GM19463 (cell line): ENCODE data around the gene SLC38A2.

ENCODE experiments used
- ATAC-seq: cut with Tn5 transposase; IDR thresholded peaks from one replicate; pipeline ENCODE4 v1.9.1; 2021; ENCODE audit warnings: mild to moderate bottlenecking, moderate library complexity; ENCODE audit not compliant: unreplicated experiment

The SLC38A2 gene

GRCh38 chr12:46362895-46363581, 9.5 kb downstream of the SLC38A2 start:
- no peak for ATAC-seq

- ATAC-seq: no peak
Measured at GRCh38 chr12:46361667-46362034, 10.9 kb downstream of the SLC38A2 start.

- ATAC-seq: peak; percentile 72
Measured at GRCh38 chr12:46360908-46361666, 11.5 kb downstream of the SLC38A2 start.

GRCh38 chr12:46360370-46360769, 12.2 kb downstream of the SLC38A2 start:
- no peak for ATAC-seq

DNA sequence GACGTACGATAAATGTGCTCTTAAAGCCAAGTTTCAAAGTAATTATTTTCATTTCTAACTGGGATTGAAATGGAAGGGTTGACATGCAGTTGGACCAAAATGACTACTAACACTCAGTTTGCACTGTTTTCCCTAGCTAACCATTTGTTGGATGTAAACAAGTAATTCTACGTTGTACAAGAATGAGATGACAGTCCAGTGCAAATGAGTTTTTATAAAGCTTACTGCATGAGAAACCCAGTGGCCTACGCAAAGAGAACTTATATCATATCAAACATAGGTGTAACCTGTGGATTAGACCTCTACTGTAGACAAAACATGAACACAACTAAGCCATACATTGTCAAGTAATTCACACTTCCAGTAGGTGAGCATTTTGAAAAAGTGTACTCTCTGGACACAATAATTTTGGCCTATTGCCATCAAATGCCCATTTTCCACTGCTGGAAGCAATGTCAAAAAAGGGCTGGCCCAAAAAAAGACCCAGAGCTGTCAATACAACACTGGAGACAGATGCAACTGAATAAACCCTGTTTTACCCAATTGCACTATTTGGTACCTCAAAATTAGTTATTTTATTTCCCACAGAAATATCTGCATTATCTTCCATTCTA, 12.8 kb downstream of the SLC38A2 start:
- ATAC-seq: no peak

- ATAC-seq: no peak
Measured at GRCh38 chr12:46358791-46359666, 13.5 kb downstream of the SLC38A2 start.

DNA sequence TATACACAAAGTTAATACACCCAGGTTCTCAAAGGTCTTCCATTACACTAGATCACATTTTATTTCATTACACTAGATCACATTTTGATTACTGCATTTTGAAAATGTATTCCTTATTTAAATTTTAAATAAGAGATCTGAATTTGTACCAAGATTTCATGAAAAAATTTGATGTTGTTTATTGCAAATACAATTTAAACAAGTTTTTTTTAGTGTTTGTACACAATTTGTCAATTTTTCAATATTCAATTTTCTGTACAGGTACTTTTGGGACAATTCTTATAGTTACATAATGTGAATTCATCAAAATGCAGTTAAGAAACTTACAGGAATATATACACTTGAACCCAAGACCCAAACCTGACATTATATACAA, 14.3 kb downstream of the SLC38A2 start:
- no peak for ATAC-seq

- ATAC-seq: no peak
Measured at GRCh38 chr12:46357438-46358324, 14.9 kb downstream of the SLC38A2 start.

DNA sequence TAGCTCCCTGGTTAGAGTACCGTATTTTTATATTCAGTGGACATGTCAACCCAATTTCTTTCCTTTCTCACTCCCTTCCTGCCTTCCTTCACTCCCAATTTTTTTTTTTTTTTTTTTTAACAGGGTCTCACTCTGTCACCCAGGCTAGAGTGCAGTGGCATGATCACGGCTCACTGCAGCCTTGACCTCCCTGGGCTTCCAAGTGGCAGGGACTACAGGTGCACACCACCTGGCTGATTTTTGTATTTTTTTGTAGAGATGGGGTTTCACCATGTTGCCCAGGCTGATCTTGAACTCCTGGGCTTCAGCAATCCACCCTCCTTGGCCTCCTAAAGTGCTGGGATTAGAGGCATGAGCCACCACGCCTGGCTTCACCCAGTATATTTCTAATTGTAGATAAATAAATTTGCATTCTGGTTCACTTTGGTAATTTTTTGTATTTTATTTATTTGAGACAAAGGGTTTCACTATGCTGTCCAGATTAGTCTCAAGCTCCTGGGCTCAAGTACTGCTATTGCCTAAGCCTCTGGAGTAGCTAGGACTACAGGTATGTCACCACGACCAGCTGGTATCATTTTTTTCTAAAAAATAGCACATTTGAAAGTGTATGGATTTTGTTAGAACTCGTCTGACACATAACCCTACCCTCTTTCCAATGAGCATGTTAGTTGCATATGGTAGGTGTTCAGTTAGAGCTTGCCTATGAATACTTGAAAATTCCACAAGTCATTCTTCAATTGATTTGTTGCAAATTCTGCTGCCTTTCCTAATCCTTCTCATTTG, 15.7 kb downstream of the SLC38A2 start:
- ATAC-seq: no peak

DNA sequence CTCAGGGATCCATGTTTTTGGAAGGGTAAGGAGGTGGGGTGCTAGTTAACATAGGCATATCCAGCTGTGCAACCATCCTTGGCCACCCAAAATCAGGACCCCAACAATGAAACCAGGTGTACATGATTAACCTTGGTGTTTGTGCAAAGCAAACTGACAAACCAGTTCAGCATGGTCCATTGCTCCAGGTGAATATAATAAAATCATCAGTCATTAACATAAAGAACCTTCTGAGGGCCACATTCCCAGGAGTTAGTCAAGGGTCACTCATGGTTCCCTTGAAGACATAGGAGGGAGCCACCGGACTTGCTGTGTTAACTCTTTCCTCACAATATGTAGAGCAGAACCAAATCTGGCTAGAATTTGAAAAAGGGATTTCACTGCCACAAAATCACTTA, 17.8 kb downstream of the SLC38A2 start:
- no peak for ATAC-seq

DNA sequence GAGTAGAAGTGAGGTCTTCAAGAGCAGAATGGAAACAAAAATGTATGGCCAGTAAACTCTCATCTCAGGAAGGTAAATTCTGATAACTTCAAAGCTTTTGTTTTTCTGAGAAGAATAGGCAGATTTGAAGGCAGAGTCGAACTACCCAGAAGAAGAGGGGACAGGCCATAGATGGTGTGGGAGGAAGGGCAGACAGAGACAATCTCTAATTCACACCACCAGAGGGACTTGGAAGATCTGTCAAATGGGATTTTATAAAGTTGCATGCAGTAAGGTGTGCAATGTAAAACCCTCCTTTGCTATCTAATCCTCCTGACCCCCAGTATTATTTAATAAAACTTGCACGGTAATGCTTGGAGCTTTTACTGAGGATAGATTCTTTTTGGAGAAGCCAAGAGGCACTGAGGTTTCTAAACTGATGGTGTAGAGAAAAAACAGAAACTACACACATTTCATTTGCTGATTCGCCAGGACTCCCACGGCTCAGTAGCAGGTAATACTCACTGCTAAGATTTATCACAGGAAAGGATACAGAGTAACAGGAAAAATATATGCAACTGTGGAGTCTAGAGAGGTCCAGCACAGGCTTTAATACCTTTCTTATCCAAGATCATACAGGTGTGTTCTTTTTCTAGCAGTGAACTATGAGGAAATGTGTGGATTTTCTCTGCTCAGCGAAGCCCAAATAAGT, 18.3 kb downstream of the SLC38A2 start:
- no peak for ATAC-seq

DNA sequence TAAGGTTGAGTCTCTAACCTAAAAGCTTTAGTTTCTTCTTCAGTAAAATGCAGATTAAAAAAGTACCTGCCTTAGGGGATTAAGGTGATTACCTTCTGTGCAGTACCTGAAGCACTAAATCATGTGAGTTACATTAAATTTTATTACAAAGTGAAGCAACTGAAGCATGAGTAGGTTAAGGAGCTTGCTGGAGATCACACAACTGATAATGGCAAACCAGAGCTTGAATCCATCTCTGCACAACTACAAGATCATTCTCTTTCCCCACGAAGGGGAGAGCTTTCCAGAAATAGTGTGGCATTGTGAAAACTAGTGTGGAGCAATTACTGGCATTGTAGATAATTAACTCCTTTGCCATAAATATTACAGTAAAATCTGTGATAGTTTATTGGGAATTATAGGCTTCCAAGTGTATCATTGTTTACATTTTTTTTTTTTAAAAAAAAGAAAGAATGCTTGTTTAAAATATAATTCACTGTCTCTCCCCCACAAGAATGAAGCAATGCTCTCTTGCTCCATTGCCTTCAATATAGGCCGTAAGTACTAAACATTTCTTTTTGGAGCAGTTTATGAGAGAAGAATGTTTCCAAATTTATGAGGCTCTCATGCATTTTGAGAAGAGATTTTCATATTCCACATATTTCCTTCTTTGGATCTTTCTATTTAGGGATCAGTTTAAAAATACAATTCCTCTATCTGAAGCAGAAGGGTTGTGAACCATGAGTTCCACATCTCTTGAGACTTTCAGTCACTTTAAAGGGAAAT, 20.5 kb downstream of the SLC38A2 start:
- no peak for ATAC-seq

DNA sequence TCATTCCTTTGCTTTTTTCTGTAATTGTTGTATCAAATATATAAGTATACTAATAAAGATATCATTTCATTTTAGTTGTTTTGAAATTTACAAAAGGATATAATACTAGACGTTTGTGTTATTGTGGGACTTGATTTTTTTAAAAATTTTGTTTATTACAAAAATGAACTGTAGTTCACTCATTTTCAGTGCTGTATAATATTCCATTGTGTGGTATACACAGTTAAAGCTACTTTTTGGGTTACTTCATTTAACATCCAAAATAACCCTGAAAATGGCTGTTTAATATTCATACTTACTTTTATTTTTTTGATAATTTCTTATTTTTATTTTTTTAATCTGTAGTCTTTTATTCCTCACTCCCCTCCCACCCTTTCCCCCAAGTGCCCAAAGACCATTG, 21.4 kb downstream of the SLC38A2 start:
- no peak for ATAC-seq

- ATAC-seq: no peak
Measured at GRCh38 chr12:46349253-46349652, 23.3 kb downstream of the SLC38A2 start.

GRCh38 chr12:46343118-46343852, 29.3 kb downstream of the SLC38A2 start:
- no peak for ATAC-seq

DNA sequence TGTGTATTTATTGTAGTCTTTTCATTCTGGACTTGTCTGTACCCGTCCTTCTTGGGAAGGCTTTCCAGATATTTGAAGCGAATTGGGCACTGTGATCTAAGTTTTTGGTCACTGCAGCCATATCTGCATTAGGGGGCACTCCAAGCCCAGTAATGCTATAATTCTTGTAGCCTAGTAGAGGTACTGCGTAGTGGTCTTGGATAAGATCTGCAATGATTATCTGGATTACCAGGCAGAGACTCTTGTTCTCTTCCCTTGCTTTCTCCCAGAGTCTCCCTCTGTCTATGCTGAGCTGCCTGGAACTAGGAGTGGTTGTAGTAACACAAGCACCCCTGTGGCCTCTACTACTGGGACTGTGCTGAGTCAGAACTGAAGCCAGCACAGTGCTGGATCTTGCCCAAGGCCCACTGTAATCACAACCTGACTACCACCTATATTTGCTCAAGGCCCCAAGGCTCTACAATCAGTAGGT, 30.0 kb downstream of the SLC38A2 start:
- ATAC-seq: peak; percentile 56

- ATAC-seq: no peak
Measured at GRCh38 chr12:46339051-46339450, 33.5 kb downstream of the SLC38A2 start.
